DOHH2 (cell line): ENCODE results near the gene ISG15.

Experiments used
- H3F3A ChIP-seq: fragments of 200-600 bp; sonication (generic), shearing (Covaris generic); 2 replicates; pipeline ENCODE4 v1.6.0; 2016; ENCODE audit warnings: antibody characterized with exemption, mild to moderate bottlenecking; ENCODE audit not compliant: control insufficient read depth, insufficient read depth
- H3K27ac ChIP-seq: fragments of 200-600 bp; sonication (generic); 2 replicates; pipeline ENCODE4 v1.5.1; 2014; ENCODE audit warnings: low read depth, mild to moderate bottlenecking, low read length, moderate library complexity
- H3K27me3 ChIP-seq: fragments of 200-600 bp; sonication (generic); 2 replicates; pipeline ENCODE4 v1.6.1; 2014; ENCODE audit warnings: mild to moderate bottlenecking, low read length, mixed read lengths; ENCODE audit not compliant: control insufficient read depth
- H3K36me3 ChIP-seq: fragments of 200-600 bp; sonication (generic); 2 replicates; pipeline ENCODE4 v1.6.1; 2014; ENCODE audit warnings: mild to moderate bottlenecking, low read length, moderate library complexity, mixed read lengths; ENCODE audit not compliant: control insufficient read depth
- H3K4me1 ChIP-seq: fragments of 200-600 bp; sonication (generic); 2 replicates; pipeline ENCODE4 v1.6.1; 2014; ENCODE audit warnings: mild to moderate bottlenecking, low read length, mixed read lengths; ENCODE audit not compliant: control insufficient read depth
- H3K4me2 ChIP-seq: fragments of 200-600 bp; sonication (generic); 2 replicates; pipeline ENCODE4 v1.6.0; 2014; ENCODE audit warnings: mild to moderate bottlenecking, low read length, moderate library complexity
- H3K4me3 ChIP-seq: fragments of 200-600 bp; sonication (generic); 2 replicates; pipeline ENCODE4 v1.5.1; 2014; ENCODE audit warnings: mild to moderate bottlenecking, low read length, mixed read lengths
- H3K79me2 ChIP-seq: fragments of 200-600 bp; sonication (generic); 2 replicates; pipeline ENCODE4 v1.6.1; 2014; ENCODE audit warnings: mild to moderate bottlenecking, low read length, mixed read lengths; ENCODE audit not compliant: control insufficient read depth
- H3K9me2 ChIP-seq: fragments of 200-600 bp; sonication (generic); replicated peaks from 2 replicates; pipeline ENCODE4 v1.6.1; 2014; ENCODE audit warnings: mild to moderate bottlenecking, low read length, mixed read lengths; ENCODE audit not compliant: control insufficient read depth
- H3K9me3 ChIP-seq: fragments of 200-600 bp; sonication (generic); 2 replicates; pipeline ENCODE4 v1.6.1; 2014; ENCODE audit warnings: antibody characterized with exemption, low read length, mixed read lengths; ENCODE audit not compliant: control insufficient read depth, insufficient read depth
- H4K20me1 ChIP-seq: fragments of 200-600 bp; sonication (generic); 2 replicates; pipeline ENCODE4 v1.6.0; 2014; ENCODE audit warnings: low read depth, mild to moderate bottlenecking, antibody characterized with exemption, low read length, moderate library complexity; ENCODE audit not compliant: control insufficient read depth, insufficient read depth
- CTCF ChIP-seq: fragments of 200-600 bp; sonication (generic); IDR thresholded peaks from one replicate; pipeline ENCODE4 v1.5.1; 2014; ENCODE audit warnings: antibody characterized with exemption, mild to moderate bottlenecking, low read depth, low read length; ENCODE audit not compliant: poor library complexity, severe bottlenecking
- EZH2phosphoT487 ChIP-seq: fragments of 200-600 bp; sonication (generic); IDR thresholded peaks from 2 replicates; pipeline ENCODE4 v1.6.1; 2017; ENCODE audit warnings: borderline replicate concordance, mild to moderate bottlenecking, antibody characterized with exemption, low read length, moderate library complexity, mixed read lengths

The ISG15 gene

GRCh38 chr1:970973-971730 lies 42.1 kb upstream of the ISG15 start:
- H3K9me2 ChIP-seq = no peaks in the 10 kb centered on the region
- H3K4me2 ChIP-seq = no peak overlapping the region
- peaks cover 11% of the 10 kb centered on the region for H3K4me1 ChIP-seq
- H3K79me2 ChIP-seq = no peaks in the 10 kb centered on the region
- no peaks in the 10 kb centered on the region for H4K20me1 ChIP-seq
- no peaks in the 10 kb centered on the region; the same call in 1 of the 2 replicates for H3K9me3 ChIP-seq
- H3K27me3 ChIP-seq = 0 out of 2 replicates have a peak, but pooled peaks cover 4% of the 10 kb centered on the region
- H3K4me3 ChIP-seq = no peak overlapping the region
- H3F3A ChIP-seq = no peaks in the 10 kb centered on the region; the same call in 1 of the 2 replicates
- no peaks in the 10 kb centered on the region for H3K36me3 ChIP-seq
- TF ChIP-seq CTCF (no peak), EZH2phosphoT487 (no peak)
- no peak overlapping the region for H3K27ac ChIP-seq

GRCh38 chr1:971751-972506 lies 41.4 kb upstream of the ISG15 start:
- H3K9me2 ChIP-seq = no peaks in the 10 kb centered on the region
- no peak overlapping the region for H3K4me2 ChIP-seq
- peaks cover 6% of the 10 kb centered on the region for H3K4me1 ChIP-seq
- H4K20me1 ChIP-seq = no peaks in the 10 kb centered on the region
- H3K36me3 ChIP-seq = no peaks in the 10 kb centered on the region
- no peaks in the 10 kb centered on the region; the same call in 1 of the 2 replicates for H3F3A ChIP-seq
- H3K27ac ChIP-seq = no peak overlapping the region
- no peaks in the 10 kb centered on the region for H3K79me2 ChIP-seq
- H3K4me3 ChIP-seq = no peak overlapping the region
- no peaks in the 10 kb centered on the region; the same call in 1 of the 2 replicates for H3K9me3 ChIP-seq
- H3K27me3 ChIP-seq = no peaks in the 10 kb centered on the region
- TF ChIP-seq EZH2phosphoT487 (no peak), CTCF (no peak)

GRCh38 chr1:972726-973458 lies 40.4 kb upstream of the ISG15 start:
- H3K4me1 ChIP-seq = peaks cover 3% of the 10 kb centered on the region; the same call in 1 of the 2 replicates
- no peak overlapping the region for H3K27ac ChIP-seq

More at GRCh38 chr1:972726-973458, 40.4 kb upstream of the ISG15 start:
- TF ChIP-seq EZH2phosphoT487 = no peak
- TF ChIP-seq CTCF = no peak
- Histone ChIP-seq H3K36me3 (no peaks in the 10 kb centered on the region), H3F3A (no peaks in the 10 kb centered on the region; the same call in 1 of the 2 replicates), H3K9me3 (no peaks in the 10 kb centered on the region; the same call in 1 of the 2 replicates), H3K79me2 (no peaks in the 10 kb centered on the region), H3K4me3 (no peak overlapping the region), H3K4me2 (no peak overlapping the region), H3K9me2 (no peaks in the 10 kb centered on the region), H4K20me1 (no peaks in the 10 kb centered on the region), H3K27me3 (no peaks in the 10 kb centered on the region)
